Ishikawa (cell line): Measurements from ENCODE around the gene MTG1.

Source experiments
- CEBPB ChIP-seq: IDR thresholded peaks from 2 replicates; pipeline ENCODE4 v1.6.1; 2012
- CREB1 ChIP-seq: IDR thresholded peaks from 2 replicates; pipeline ENCODE4 v1.6.1; 2012; ENCODE audit warnings: low read depth
- EGR1 ChIP-seq: IDR thresholded peaks from 2 replicates; pipeline ENCODE4 v1.6.1; 2012
- EP300 ChIP-seq: IDR thresholded peaks from 2 replicates; pipeline ENCODE4 v1.6.1; 2012; ENCODE audit warnings: borderline replicate concordance
- FOXM1 ChIP-seq: IDR thresholded peaks from 2 replicates; pipeline ENCODE4 v1.6.1; 2012; ENCODE audit warnings: low read depth, borderline replicate concordance
- MAX ChIP-seq: IDR thresholded peaks from 2 replicates; pipeline ENCODE4 v1.6.1; 2012
- NFIC ChIP-seq: IDR thresholded peaks from 2 replicates; pipeline ENCODE4 v1.6.1; 2012
- RAD21 ChIP-seq: IDR thresholded peaks from 2 replicates; pipeline ENCODE4 v1.6.1; 2012; ENCODE audit warnings: low read depth
- TAF1 ChIP-seq: IDR thresholded peaks from 2 replicates; pipeline ENCODE4 v1.6.1; 2012; ENCODE audit warnings: low read depth, mild to moderate bottlenecking
- TCF12 ChIP-seq: IDR thresholded peaks from 2 replicates; pipeline ENCODE4 v1.6.1; 2012; ENCODE audit warnings: low read depth
- TEAD4 ChIP-seq: IDR thresholded peaks from 2 replicates; pipeline ENCODE4 v1.6.1; 2012
- USF1 ChIP-seq: IDR thresholded peaks from 2 replicates; pipeline ENCODE4 v1.6.1; 2012
- YY1 ChIP-seq: IDR thresholded peaks from 2 replicates; pipeline ENCODE4 v1.6.1; 2012; ENCODE audit warnings: low read depth
- ZBTB7A ChIP-seq: IDR thresholded peaks from 2 replicates; pipeline ENCODE4 v1.6.1; 2012; ENCODE audit warnings: low read depth
- TF ChIP-seq, protein P1 (sequence below): IDR thresholded peaks from 2 replicates; pipeline ENCODE4 v1.6.1; 2012; ENCODE audit warnings: low read depth, mild to moderate bottlenecking

MTG1 gene

GRCh38 chr10:133454204-133454893, 60.4 kb downstream of the MTG1 start:
- TF ChIP-seq CEBPB (no peak), USF1 (no peak), CREB1 (no peak), RAD21 (no peak), ZBTB7A (no peak), YY1 (no peak), EGR1 (no peak), NFIC (no peak), TCF12 (no peak), FOXM1 (no peak), EP300 (no peak), TAF1 (no peak), TEAD4 (no peak), MAX (no peak)
- TF ChIP-seq, protein P1, sequence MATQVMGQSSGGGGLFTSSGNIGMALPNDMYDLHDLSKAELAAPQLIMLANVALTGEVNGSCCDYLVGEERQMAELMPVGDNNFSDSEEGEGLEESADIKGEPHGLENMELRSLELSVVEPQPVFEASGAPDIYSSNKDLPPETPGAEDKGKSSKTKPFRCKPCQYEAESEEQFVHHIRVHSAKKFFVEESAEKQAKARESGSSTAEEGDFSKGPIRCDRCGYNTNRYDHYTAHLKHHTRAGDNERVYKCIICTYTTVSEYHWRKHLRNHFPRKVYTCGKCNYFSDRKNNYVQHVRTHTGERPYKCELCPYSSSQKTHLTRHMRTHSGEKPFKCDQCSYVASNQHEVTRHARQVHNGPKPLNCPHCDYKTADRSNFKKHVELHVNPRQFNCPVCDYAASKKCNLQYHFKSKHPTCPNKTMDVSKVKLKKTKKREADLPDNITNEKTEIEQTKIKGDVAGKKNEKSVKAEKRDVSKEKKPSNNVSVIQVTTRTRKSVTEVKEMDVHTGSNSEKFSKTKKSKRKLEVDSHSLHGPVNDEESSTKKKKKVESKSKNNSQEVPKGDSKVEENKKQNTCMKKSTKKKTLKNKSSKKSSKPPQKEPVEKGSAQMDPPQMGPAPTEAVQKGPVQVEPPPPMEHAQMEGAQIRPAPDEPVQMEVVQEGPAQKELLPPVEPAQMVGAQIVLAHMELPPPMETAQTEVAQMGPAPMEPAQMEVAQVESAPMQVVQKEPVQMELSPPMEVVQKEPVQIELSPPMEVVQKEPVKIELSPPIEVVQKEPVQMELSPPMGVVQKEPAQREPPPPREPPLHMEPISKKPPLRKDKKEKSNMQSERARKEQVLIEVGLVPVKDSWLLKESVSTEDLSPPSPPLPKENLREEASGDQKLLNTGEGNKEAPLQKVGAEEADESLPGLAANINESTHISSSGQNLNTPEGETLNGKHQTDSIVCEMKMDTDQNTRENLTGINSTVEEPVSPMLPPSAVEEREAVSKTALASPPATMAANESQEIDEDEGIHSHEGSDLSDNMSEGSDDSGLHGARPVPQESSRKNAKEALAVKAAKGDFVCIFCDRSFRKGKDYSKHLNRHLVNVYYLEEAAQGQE = no peak

GRCh38 chr10:133455196-133455595, 61.2 kb downstream of the MTG1 start:
- TF ChIP-seq FOXM1 (no peak), CREB1 (no peak), YY1 (no peak), TEAD4 (no peak)

DNA sequence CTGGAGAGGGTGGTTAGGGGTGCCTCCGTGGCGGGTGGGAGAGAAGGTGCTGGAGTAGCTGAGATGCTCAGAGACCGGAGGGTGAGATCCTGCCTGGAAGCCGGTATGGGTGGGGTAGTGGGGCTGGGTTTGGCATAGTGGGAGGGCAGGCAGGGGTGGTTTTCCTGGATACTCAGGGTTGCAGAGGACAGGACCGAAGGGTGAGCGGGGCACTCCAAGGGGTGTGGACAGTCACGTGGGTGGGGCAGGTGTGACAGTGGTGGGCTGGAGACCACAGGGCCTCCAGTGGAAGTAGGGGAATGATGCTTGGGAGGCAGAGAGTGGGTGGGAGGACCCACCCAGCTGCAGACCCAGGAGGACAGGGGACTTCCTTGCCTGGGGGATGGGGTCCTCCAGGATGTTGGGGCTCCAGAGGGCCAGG, 61.7 kb downstream of the MTG1 start:
- TF ChIP-seq EP300 = no peak
- TF ChIP-seq CEBPB = no peak
- TF ChIP-seq TEAD4 = no peak
- TF ChIP-seq NFIC = no peak
- no peak for TF ChIP-seq FOXM1
- no peak for TF ChIP-seq EGR1
- no peak for TF ChIP-seq USF1
- TF ChIP-seq YY1 = no peak
- TF ChIP-seq ZBTB7A = no peak
- TF ChIP-seq CREB1 = no peak
- no peak for TF ChIP-seq TAF1
- TF ChIP-seq TCF12 = no peak
- TF ChIP-seq RAD21 = no peak
- no peak for TF ChIP-seq MAX
- TF ChIP-seq, protein P1 = no peak

DNA sequence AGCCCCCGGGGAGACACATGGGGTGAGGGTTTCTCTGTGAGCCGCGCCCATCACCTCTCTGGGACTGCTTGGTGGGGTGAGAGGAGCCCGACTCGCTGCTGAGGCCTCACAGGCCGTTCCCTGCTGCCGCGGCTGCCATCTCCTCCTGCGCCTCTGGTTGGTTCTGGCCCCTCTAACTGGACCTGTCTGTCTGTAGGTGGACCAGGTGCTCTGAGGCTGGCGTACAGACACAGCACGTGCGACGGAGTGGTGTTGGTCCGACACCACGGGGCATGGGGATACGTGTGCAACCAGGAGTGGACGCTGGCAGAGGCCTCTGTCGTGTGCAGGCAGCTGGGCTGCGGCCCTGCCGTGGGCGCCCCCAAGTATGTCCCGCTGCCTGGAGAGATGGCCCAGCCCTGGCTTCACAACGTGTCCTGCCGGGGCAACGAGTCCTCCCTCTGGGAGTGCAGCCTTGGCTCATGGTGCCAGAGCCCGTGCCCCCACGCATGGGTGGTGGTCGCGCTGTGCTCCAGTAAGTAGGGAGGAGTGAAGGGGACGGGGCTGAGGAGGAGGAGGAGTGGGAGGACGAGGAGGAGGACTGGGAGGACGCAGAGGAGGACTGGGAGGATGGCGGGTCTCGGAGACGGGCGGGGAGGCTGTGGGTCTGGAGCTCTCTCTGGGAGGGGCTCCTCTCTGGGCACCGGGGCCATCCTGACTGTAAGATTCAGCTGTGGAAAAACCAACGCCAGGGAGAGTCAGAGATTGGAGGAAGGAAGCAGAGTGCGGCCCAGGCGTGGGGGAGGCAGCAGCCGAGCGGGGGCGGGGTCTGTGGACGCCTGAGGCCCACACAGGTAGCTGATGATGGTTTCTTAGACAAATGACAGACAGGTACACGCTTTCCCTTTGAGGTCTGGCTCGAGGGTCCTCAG, 62.3 kb downstream of the MTG1 start:
- no peak for TF ChIP-seq RAD21
- TF ChIP-seq EP300 = no peak
- no peak for TF ChIP-seq FOXM1
- no peak for TF ChIP-seq USF1
- no peak for TF ChIP-seq TCF12
- no peak for TF ChIP-seq TEAD4
- TF ChIP-seq CEBPB = no peak
- no peak for TF ChIP-seq NFIC
- TF ChIP-seq, protein P1 = no peak
- no peak for TF ChIP-seq TAF1
- no peak for TF ChIP-seq CREB1
- no peak for TF ChIP-seq MAX
- no peak for TF ChIP-seq EGR1
- no peak for TF ChIP-seq YY1
- no peak for TF ChIP-seq ZBTB7A
